ENCODE results near the gene ZKSCAN8.

Gene ZKSCAN8

DNA sequence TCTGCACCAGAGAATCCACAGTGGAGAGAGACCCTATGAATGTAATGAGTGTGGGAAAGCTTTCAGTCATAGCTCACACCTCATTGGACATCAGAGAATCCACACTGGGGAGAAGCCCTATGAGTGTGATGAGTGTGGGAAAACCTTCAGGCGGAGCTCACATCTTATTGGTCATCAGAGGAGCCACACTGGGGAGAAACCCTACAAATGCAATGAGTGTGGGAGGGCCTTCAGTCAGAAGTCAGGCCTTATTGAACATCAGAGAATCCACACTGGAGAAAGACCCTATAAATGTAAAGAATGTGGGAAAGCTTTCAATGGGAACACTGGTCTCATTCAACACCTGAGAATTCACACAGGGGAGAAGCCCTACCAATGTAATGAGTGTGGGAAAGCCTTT is 11.9 kb downstream of the ZKSCAN8 start:
- H3K4me1 ChIP-seq (ENCODE audit: insufficient read depth, low read length) = no peaks in the 10 kb centered on the region
- no peak overlapping the region for H2AFZ ChIP-seq (ENCODE audit: low read depth, low read length)
- H3K27me3 ChIP-seq (ENCODE audit: insufficient read depth, low read length) = no peaks in the 10 kb centered on the region
- peaks cover 6% of the 10 kb centered on the region for H3K9me3 ChIP-seq (ENCODE audit: low read length)
- H3K36me3 ChIP-seq (ENCODE audit: insufficient read depth, low read length) = peaks cover 88% of the 10 kb centered on the region
- no peak overlapping the region for H3K4me3 ChIP-seq (ENCODE audit: low read length)

- Histone ChIP-seq H3K27me3 (ENCODE audit: insufficient read depth, low read length) (no peaks in the 10 kb centered on the region), H2AFZ (ENCODE audit: low read depth, low read length) (no peak overlapping the region), H3K9me3 (ENCODE audit: low read length) (peaks cover 6% of the 10 kb centered on the region), H3K4me3 (ENCODE audit: low read length) (no peak overlapping the region), H3K4me1 (ENCODE audit: insufficient read depth, low read length) (no peaks in the 10 kb centered on the region), H3K36me3 (ENCODE audit: insufficient read depth, low read length) (peaks cover 81% of the 10 kb centered on the region)
These were observed 12.7 kb downstream of the ZKSCAN8 start for GRCh38 chr6:28154357-28154756.

GRCh38 chr6:28158318-28158717 is 16.6 kb downstream of the ZKSCAN8 start:
- Histone ChIP-seq H3K27me3 (ENCODE audit: insufficient read depth, low read length) (no peaks in the 10 kb centered on the region), H2AFZ (ENCODE audit: low read depth, low read length) (no peak overlapping the region), H3K9me3 (ENCODE audit: low read length) (peaks cover 2% of the 10 kb centered on the region), H3K36me3 (ENCODE audit: insufficient read depth, low read length) (peaks cover 48% of the 10 kb centered on the region), H3K4me1 (ENCODE audit: insufficient read depth, low read length) (peaks cover 4% of the 10 kb centered on the region), H3K4me3 (ENCODE audit: low read length) (no peak overlapping the region)

GRCh38 chr6:28159029-28159607 is 17.4 kb downstream of the ZKSCAN8 start:
- Histone ChIP-seq H3K9me3 (ENCODE audit: low read length) (no peaks in the 10 kb centered on the region), H3K36me3 (ENCODE audit: insufficient read depth, low read length) (peaks cover 40% of the 10 kb centered on the region)

GRCh38 chr6:28160233-28160632 is 18.6 kb downstream of the ZKSCAN8 start:
- Histone ChIP-seq H2AFZ (ENCODE audit: low read depth, low read length) (no peak overlapping the region), H3K27me3 (ENCODE audit: insufficient read depth, low read length) (no peaks in the 10 kb centered on the region), H3K36me3 (ENCODE audit: insufficient read depth, low read length) (peaks cover 29% of the 10 kb centered on the region), H3K9me3 (ENCODE audit: low read length) (no peaks in the 10 kb centered on the region), H3K4me3 (ENCODE audit: low read length) (no peak overlapping the region), H3K4me1 (ENCODE audit: insufficient read depth, low read length) (peaks cover 4% of the 10 kb centered on the region)

More at GRCh38 chr6:28159029-28159607, 17.4 kb downstream of the ZKSCAN8 start:
- H3K4me3 ChIP-seq (ENCODE audit: low read length) = no peak overlapping the region
- H3K4me1 ChIP-seq (ENCODE audit: insufficient read depth, low read length) = peaks cover 4% of the 10 kb centered on the region
- no peak overlapping the region for H2AFZ ChIP-seq (ENCODE audit: low read depth, low read length)
- no peaks in the 10 kb centered on the region for H3K27me3 ChIP-seq (ENCODE audit: insufficient read depth, low read length)

DNA sequence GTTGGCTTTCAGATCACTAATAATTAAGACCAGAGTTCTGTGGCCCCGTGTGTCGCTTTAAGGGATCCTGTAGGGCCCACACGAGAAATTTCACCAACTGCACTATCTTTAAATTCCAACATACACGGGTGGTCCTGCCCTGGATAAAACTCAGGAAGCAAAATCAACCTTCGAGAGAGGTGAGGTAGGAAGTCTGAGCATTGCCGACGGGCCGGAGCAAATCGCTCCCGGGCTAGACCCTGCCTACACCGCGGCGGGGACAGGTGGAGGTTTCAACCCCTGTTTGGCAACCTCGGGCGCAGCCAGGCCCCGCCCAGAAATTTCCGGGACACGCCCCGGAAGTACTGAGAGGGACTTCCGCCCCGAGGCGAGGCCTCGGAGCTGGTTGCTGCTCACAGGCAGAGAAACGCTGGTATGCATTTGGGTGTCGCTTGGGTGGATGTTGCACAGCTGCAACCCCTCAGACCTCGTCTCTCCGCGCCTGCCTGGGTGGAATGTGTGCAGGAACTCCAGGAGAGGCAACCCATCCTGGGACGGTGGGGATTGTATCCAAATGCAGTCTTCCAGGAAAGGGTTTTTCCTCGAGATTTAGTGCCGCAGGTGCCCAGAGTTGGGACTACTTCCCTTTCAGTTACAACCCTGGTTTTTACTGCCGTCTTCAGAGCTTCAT is 19.9 kb downstream of the ZKSCAN8 start:
- no peaks in the 10 kb centered on the region for H3K27me3 ChIP-seq (ENCODE audit: insufficient read depth, low read length)
- peak overlapping the region; percentile 54 for H3K4me3 ChIP-seq (ENCODE audit: low read length)
- H3K9me3 ChIP-seq (ENCODE audit: low read length) = no peaks in the 10 kb centered on the region
- H3K36me3 ChIP-seq (ENCODE audit: insufficient read depth, low read length) = peaks cover 16% of the 10 kb centered on the region
- peaks cover 4% of the 10 kb centered on the region for H3K4me1 ChIP-seq (ENCODE audit: insufficient read depth, low read length)
- H2AFZ ChIP-seq (ENCODE audit: low read depth, low read length) = peak overlapping the region; percentile 87

GRCh38 chr6:28165563-28165962 is 23.9 kb downstream of the ZKSCAN8 start:
- Histone ChIP-seq H3K27me3 (ENCODE audit: insufficient read depth, low read length) (no peaks in the 10 kb centered on the region), H3K9me3 (ENCODE audit: low read length) (no peaks in the 10 kb centered on the region), H3K4me3 (ENCODE audit: low read length) (no peak overlapping the region), H2AFZ (ENCODE audit: low read depth, low read length) (no peak overlapping the region), H3K36me3 (ENCODE audit: insufficient read depth, low read length) (peaks cover 2% of the 10 kb centered on the region), H3K4me1 (ENCODE audit: insufficient read depth, low read length) (peaks cover 4% of the 10 kb centered on the region)

- Histone ChIP-seq H3K4me3 (ENCODE audit: low read length) (no peak overlapping the region), H2AFZ (ENCODE audit: low read depth, low read length) (no peak overlapping the region), H3K27me3 (ENCODE audit: insufficient read depth, low read length) (no peaks in the 10 kb centered on the region)
These were observed 25.4 kb downstream of the ZKSCAN8 start for GRCh38 chr6:28167068-28167467.

DNA sequence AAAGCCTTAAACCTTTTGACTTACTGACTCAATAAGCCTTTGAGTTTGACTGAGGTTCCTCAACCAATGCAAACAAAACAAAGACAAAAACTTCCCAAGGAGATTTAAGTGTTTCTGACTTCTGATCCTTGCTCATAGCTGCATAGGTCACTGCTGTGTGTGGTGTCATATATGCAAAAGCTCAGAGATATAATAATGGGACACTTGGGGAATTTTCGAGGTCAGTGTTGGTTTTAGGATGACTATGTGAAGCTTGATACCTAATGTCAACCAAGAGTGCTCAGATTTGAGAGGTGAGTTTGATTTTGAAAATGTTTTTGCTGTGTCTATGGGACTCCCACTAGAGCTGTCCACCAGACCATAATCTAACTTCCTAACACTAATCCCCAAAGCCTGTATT is 26.2 kb downstream of the ZKSCAN8 start:
- no peaks in the 10 kb centered on the region for H3K27me3 ChIP-seq (ENCODE audit: insufficient read depth, low read length)
- peaks cover 2% of the 10 kb centered on the region for H3K36me3 ChIP-seq (ENCODE audit: insufficient read depth, low read length)

More at GRCh38 chr6:28167068-28167467, 25.4 kb downstream of the ZKSCAN8 start:
- Histone ChIP-seq H3K9me3 (ENCODE audit: low read length) (no peaks in the 10 kb centered on the region), H3K4me1 (ENCODE audit: insufficient read depth, low read length) (peaks cover 4% of the 10 kb centered on the region), H3K36me3 (ENCODE audit: insufficient read depth, low read length) (peaks cover 2% of the 10 kb centered on the region)

GRCh38 chr6:28171271-28171670 is 29.6 kb downstream of the ZKSCAN8 start:
- Histone ChIP-seq H3K4me1 (ENCODE audit: insufficient read depth, low read length) (no peaks in the 10 kb centered on the region), H3K27me3 (ENCODE audit: insufficient read depth, low read length) (no peaks in the 10 kb centered on the region), H3K9me3 (ENCODE audit: low read length) (no peaks in the 10 kb centered on the region), H2AFZ (ENCODE audit: low read depth, low read length) (no peak overlapping the region), H3K4me3 (ENCODE audit: low read length) (no peak overlapping the region), H3K36me3 (ENCODE audit: insufficient read depth, low read length) (peaks cover 2% of the 10 kb centered on the region)

More for the DNA sequence above, 26.2 kb downstream of the ZKSCAN8 start:
- H3K9me3 ChIP-seq (ENCODE audit: low read length) = no peaks in the 10 kb centered on the region
- H3K4me1 ChIP-seq (ENCODE audit: insufficient read depth, low read length) = no peaks in the 10 kb centered on the region
- no peak overlapping the region for H2AFZ ChIP-seq (ENCODE audit: low read depth, low read length)
- H3K4me3 ChIP-seq (ENCODE audit: low read length) = no peak overlapping the region

DNA sequence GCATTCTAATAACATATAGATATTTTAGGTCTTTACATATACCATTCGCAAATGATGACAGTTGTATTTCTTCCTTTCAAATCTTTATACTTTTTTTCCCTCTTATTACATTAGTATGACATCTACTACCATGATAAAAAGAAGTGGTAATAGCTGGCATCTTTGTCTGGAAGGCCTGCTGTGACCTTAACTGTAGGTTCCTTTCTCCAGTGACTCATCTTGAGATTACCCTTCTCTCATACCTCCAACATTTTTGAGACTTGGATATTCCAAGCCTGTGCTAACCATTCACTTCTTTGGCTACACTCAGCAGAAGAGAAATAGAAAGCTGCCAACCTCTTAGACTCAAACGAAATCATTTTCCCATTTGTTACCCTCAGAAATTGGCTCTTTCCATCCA is 30.3 kb downstream of the ZKSCAN8 start:
- Histone ChIP-seq H3K27me3 (ENCODE audit: insufficient read depth, low read length) (no peaks in the 10 kb centered on the region), H3K36me3 (ENCODE audit: insufficient read depth, low read length) (no peaks in the 10 kb centered on the region), H3K9me3 (ENCODE audit: low read length) (no peaks in the 10 kb centered on the region), H3K4me1 (ENCODE audit: insufficient read depth, low read length) (no peaks in the 10 kb centered on the region), H2AFZ (ENCODE audit: low read depth, low read length) (no peak overlapping the region), H3K4me3 (ENCODE audit: low read length) (no peak overlapping the region)

DNA sequence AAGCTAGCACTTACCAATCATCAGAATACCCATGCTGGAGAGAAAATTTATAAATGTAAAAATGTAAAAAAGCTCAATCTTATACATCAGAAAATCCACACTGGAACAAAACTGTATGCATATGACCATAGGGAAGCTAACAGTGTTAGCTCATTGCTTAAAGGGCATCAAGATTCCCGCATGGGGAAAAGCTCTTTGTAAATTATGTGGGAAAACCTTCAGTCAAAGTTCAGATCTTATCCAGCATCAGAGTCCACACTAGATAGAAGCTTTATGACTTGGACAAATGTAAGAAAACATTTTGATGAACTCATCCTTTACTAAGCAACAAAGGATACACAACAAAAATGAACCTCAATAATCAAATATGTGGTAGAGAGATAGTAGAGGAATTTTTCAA is 34.7 kb downstream of the ZKSCAN8 start:
- H3K4me3 ChIP-seq (ENCODE audit: low read length) = no peak overlapping the region
- H3K9me3 ChIP-seq (ENCODE audit: low read length) = no peaks in the 10 kb centered on the region
- H3K27me3 ChIP-seq (ENCODE audit: insufficient read depth, low read length) = no peaks in the 10 kb centered on the region
- H3K4me1 ChIP-seq (ENCODE audit: insufficient read depth, low read length) = no peaks in the 10 kb centered on the region
- no peak overlapping the region for H2AFZ ChIP-seq (ENCODE audit: low read depth, low read length)
- H3K36me3 ChIP-seq (ENCODE audit: insufficient read depth, low read length) = no peaks in the 10 kb centered on the region

GRCh38 chr6:28182255-28182654 is 40.6 kb downstream of the ZKSCAN8 start:
- H3K4me1 ChIP-seq (ENCODE audit: insufficient read depth, low read length) = no peaks in the 10 kb centered on the region
- peaks cover 2% of the 10 kb centered on the region for H3K27me3 ChIP-seq (ENCODE audit: insufficient read depth, low read length)
- H3K36me3 ChIP-seq (ENCODE audit: insufficient read depth, low read length) = no peaks in the 10 kb centered on the region
- H3K9me3 ChIP-seq (ENCODE audit: low read length) = no peaks in the 10 kb centered on the region
- H3K4me3 ChIP-seq (ENCODE audit: low read length) = no peak overlapping the region
- H2AFZ ChIP-seq (ENCODE audit: low read depth, low read length) = no peak overlapping the region

All from neuron (in vitro differentiated cells).